GM06990 (cell line): ENCODE data around the gene SLC16A7.

ENCODE experiments used
- DNase-seq: peaks from one replicate; pipeline ENCODE4 v3.0.0-alpha.2; 2011; ENCODE audit not compliant: insufficient read length; ENCODE audit errors: extremely low read depth
- H3K27me3 ChIP-seq: replicated peaks from 2 replicates; pipeline ENCODE4 v1.6.0; 2011; ENCODE audit warnings: low read length; ENCODE audit not compliant: control insufficient read depth, insufficient read depth
- H3K36me3 ChIP-seq: 2 replicates; pipeline ENCODE4 v1.5.1; 2011; ENCODE audit warnings: low read length; ENCODE audit not compliant: control insufficient read depth, insufficient read depth
- H3K4me3 ChIP-seq: replicated peaks from 2 replicates; pipeline ENCODE4 v1.5.1; 2011; ENCODE audit warnings: low read depth, mild to moderate bottlenecking, control low read depth, low read length
- TF ChIP-seq, protein P1 (sequence below): IDR thresholded peaks from 2 replicates; pipeline ENCODE4 v1.5.1; 2011; ENCODE audit warnings: low read length, control low read depth, mild to moderate bottlenecking, inconsistent platforms; ENCODE audit not compliant: insufficient read depth, poor library complexity, severe bottlenecking

SLC16A7 gene

DNA sequence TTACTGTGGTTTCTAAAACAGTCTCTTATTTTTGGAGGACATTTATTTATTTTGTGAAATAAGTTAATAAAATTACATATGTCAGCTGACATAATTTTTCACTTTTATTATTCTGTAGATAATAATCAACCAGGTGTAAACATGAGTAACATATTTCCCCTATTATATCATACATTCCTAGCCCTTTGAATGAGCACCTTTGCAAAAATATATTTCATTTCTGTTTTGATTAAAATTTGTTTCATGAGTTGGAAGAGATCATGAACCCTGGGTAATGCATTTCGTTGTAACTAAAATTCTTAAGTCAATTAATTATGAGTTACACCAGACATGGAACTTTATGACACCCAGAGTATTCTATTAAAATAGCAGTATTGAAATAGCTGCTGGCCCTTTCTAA lies 56.3 kb downstream of the SLC16A7 start:
- TF ChIP-seq, protein P1, sequence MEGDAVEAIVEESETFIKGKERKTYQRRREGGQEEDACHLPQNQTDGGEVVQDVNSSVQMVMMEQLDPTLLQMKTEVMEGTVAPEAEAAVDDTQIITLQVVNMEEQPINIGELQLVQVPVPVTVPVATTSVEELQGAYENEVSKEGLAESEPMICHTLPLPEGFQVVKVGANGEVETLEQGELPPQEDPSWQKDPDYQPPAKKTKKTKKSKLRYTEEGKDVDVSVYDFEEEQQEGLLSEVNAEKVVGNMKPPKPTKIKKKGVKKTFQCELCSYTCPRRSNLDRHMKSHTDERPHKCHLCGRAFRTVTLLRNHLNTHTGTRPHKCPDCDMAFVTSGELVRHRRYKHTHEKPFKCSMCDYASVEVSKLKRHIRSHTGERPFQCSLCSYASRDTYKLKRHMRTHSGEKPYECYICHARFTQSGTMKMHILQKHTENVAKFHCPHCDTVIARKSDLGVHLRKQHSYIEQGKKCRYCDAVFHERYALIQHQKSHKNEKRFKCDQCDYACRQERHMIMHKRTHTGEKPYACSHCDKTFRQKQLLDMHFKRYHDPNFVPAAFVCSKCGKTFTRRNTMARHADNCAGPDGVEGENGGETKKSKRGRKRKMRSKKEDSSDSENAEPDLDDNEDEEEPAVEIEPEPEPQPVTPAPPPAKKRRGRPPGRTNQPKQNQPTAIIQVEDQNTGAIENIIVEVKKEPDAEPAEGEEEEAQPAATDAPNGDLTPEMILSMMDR: no peak
- DNase-seq: no peak
- no peaks in the 10 kb centered on the region for H3K36me3 ChIP-seq
- no peaks in the 10 kb centered on the region for H3K27me3 ChIP-seq
- H3K4me3 ChIP-seq: no peak overlapping the region

DNA sequence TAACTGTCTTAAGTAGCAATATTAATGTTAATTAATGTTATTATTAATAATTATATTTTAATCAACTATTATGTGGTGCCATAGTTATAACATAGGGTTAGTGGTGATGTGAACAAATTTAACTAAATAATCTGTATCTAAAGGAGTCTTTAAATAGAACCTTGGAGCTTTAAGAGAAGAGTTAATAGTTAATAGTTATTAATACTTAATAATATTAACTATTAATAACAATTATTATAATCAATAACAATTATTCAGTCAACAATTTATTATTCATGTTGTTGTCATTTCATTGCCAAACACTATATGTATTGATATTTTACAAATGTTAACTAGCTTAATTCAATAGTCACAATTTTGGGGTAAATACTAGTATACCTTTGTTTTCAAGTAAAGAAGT lies 58.2 kb downstream of the SLC16A7 start:
- Histone ChIP-seq H3K36me3 (no peaks in the 10 kb centered on the region), H3K27me3 (no peaks in the 10 kb centered on the region), H3K4me3 (no peak overlapping the region)
- no peak for DNase-seq
- TF ChIP-seq, protein P1: no peak

DNA sequence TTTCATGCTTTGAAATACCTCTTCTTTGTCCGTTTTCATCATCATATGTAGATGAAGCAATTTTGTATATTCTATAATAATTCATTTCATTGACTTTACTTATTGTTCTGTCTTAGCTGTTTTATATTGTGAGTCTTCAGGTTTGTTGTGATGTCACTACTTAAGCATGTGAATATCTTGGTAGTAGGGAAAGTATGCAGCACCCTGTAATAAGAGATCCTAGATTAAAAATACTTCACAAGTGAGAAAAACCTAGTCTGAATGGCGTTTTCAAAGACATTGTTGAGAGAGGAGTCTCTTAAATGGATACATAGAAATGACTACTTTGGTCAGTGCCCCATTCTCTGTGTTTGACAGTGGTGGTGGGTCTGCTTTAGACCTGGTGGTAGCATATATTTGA lies 61.4 kb downstream of the SLC16A7 start:
- Histone ChIP-seq H3K36me3 (no peaks in the 10 kb centered on the region), H3K4me3 (no peak overlapping the region), H3K27me3 (no peaks in the 10 kb centered on the region)
- TF ChIP-seq, protein P1: no peak
- DNase-seq: no peak

DNA sequence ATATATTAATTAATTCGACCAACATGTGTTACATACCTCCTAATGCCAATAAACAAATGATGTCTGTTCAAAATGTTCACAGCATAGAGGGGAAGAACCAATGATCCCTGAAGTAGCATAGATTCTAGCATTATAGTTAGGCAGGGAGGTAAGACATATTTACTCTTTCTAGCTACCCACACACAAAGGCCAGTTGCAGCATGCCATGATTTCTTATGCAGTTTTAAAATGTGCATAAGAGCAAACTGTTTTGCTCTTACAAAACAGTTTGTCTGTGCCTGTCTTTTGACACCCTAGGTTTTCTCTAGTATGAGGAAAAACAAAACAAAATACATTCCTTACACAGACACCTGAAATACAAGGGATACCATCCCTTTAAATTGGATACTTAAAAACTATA lies 61.9 kb downstream of the SLC16A7 start:
- TF ChIP-seq, protein P1: no peak

DNA sequence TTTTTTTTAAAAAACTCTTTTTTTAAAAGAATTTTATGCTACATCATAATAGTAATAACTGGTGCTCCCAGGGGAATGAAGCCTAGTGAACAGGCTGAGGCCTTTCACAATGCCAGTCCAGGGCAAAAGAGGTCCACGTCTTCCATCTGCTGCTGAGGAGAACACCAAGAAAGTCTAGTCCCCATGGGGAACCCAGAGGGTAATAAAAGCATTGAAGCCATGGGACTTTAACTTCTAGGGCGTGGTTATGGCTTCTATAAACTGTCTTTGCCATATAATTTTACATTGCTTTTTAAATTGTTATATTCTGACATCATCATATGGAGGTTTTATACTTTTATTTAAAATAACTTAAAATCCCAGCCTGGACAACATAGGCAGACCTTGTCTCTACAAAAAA lies 64.3 kb downstream of the SLC16A7 start:
- DNase-seq: no peak

More for the DNA sequence above, 61.9 kb downstream of the SLC16A7 start:
- Histone ChIP-seq H3K36me3 (no peaks in the 10 kb centered on the region), H3K4me3 (no peak overlapping the region), H3K27me3 (no peaks in the 10 kb centered on the region)
- DNase-seq: no peak

More for the DNA sequence above, 64.3 kb downstream of the SLC16A7 start:
- Histone ChIP-seq H3K27me3 (no peaks in the 10 kb centered on the region), H3K36me3 (no peaks in the 10 kb centered on the region), H3K4me3 (no peak overlapping the region)
- TF ChIP-seq, protein P1: no peak
